Fibroblast of mammary gland (primary cell): ENCODE measurements around the gene NIPAL3.

Experiments
- DNase-seq: peaks from one replicate; pipeline ENCODE4 v3.0.0-alpha.2; 2010; ENCODE audit warnings: low read depth
- H3K4me3 ChIP-seq: 2 replicates; pipeline ENCODE4 v1.5.1; 2011; ENCODE audit warnings: low read depth, mild to moderate bottlenecking, low read length, moderate library complexity; ENCODE audit not compliant: control insufficient read depth
- CTCF ChIP-seq: conservative IDR thresholded peaks from 2 replicates; pipeline ENCODE4 v1.5.1; 2011; ENCODE audit warnings: low read depth, low read length, inconsistent platforms; ENCODE audit not compliant: control insufficient read depth, insufficient read depth

The NIPAL3 gene

GRCh38 chr1:24474193-24474592, 58.6 kb downstream of the NIPAL3 start:
- DNase-seq = no peak
- no peak overlapping the region for H3K4me3 ChIP-seq
- TF ChIP-seq CTCF = no peak

GRCh38 chr1:24475700-24476099, 60.1 kb downstream of the NIPAL3 start:
- H3K4me3 ChIP-seq = no peak overlapping the region
- no peak for DNase-seq
- no peak for TF ChIP-seq CTCF

GRCh38 chr1:24476571-24476970, 61.0 kb downstream of the NIPAL3 start:
- no peak for DNase-seq
- no peak for TF ChIP-seq CTCF
- H3K4me3 ChIP-seq = no peak overlapping the region

GRCh38 chr1:24477309-24477708, 61.7 kb downstream of the NIPAL3 start:
- H3K4me3 ChIP-seq = no peak overlapping the region
- no peak for DNase-seq
- no peak for TF ChIP-seq CTCF

- no peak overlapping the region for H3K4me3 ChIP-seq
- TF ChIP-seq CTCF = no peak
- no peak for DNase-seq
These were observed 65.5 kb downstream of the NIPAL3 start for GRCh38 chr1:24481101-24481500.

- DNase-seq = no peak
- no peak for TF ChIP-seq CTCF
- no peak overlapping the region for H3K4me3 ChIP-seq
These were observed 66.4 kb downstream of the NIPAL3 start for GRCh38 chr1:24481843-24482610.

GRCh38 chr1:24483441-24483840, 67.8 kb downstream of the NIPAL3 start:
- no peak for TF ChIP-seq CTCF
- no peak overlapping the region for H3K4me3 ChIP-seq
- no peak for DNase-seq
